ENCODE data around the gene CREB3L2. TPM values are rescaled to one million over a fixed set of nuclear protein-coding genes. Genes with fewer than 3 reads are reported as not detected.
"Not testable (repeated sequence)": the region's sequence is repeated elsewhere in the genome, so short reads cannot be mapped to it uniquely, and the experiment has no call there.

The CREB3L2 gene
- polyA plus RNA-seq, 4 donors, result 42.3 to 53.0 (median 49.4) TPM

- no peak for DNase-seq (ENCODE audit: low read depth in 4 of 4, low spot score in 2 of 4)
These were observed 87.9 kb downstream of the CREB3L2 start for GRCh38 chr7:137913985-137914384.

- DNase-seq (ENCODE audit: low read depth in 4 of 4, low spot score in 2 of 4), result no peak
These were observed 92.8 kb downstream of the CREB3L2 start for GRCh38 chr7:137909042-137909441.

- no peak for DNase-seq (ENCODE audit: low read depth in 4 of 4, low spot score in 2 of 4)
These were observed 93.8 kb downstream of the CREB3L2 start for GRCh38 chr7:137908106-137908505.

GRCh38 chr7:137906636-137907035 lies 95.2 kb downstream of the CREB3L2 start:
- not testable (repeated sequence) for DNase-seq (ENCODE audit: low read depth in 4 of 4, low spot score in 2 of 4)

- DNase-seq (ENCODE audit: low read depth in 4 of 4, low spot score in 2 of 4), result peak in 1 of 4 donors; percentile 42
These were observed 97.1 kb downstream of the CREB3L2 start for GRCh38 chr7:137904833-137905232.

- DNase-seq (ENCODE audit: low read depth in 4 of 4, low spot score in 2 of 4), result peak in 3 of 4 donors; percentile 56 to 67 (median 57)
These were observed 98.3 kb downstream of the CREB3L2 start for GRCh38 chr7:137903382-137904169.

- DNase-seq (ENCODE audit: low read depth in 4 of 4, low spot score in 2 of 4), result no peak
These were observed 101.7 kb downstream of the CREB3L2 start for GRCh38 chr7:137900137-137900536.

GRCh38 chr7:137898839-137899721 lies 102.8 kb downstream of the CREB3L2 start:
- peak in 1 of 4 donors; percentile 69 for DNase-seq (ENCODE audit: low read depth in 4 of 4, low spot score in 2 of 4)

- no peak for DNase-seq (ENCODE audit: low read depth in 4 of 4, low spot score in 2 of 4)
These were observed 106.3 kb downstream of the CREB3L2 start for GRCh38 chr7:137895301-137896221.

GRCh38 chr7:137893143-137893742 lies 108.6 kb downstream of the CREB3L2 start:
- no peak for DNase-seq (ENCODE audit: low read depth in 4 of 4, low spot score in 2 of 4)

- DNase-seq (ENCODE audit: low read depth in 4 of 4, low spot score in 2 of 4), result no peak
These were observed 110.8 kb downstream of the CREB3L2 start for GRCh38 chr7:137891016-137891655.

GRCh38 chr7:137890449-137890921 lies 111.4 kb downstream of the CREB3L2 start:
- no peak for DNase-seq (ENCODE audit: low read depth in 4 of 4, low spot score in 2 of 4)

GRCh38 chr7:137888241-137888640 lies 113.6 kb downstream of the CREB3L2 start:
- no peak for DNase-seq (ENCODE audit: low read depth in 4 of 4, low spot score in 2 of 4)

- DNase-seq (ENCODE audit: low read depth in 4 of 4, low spot score in 2 of 4), result no peak
These were observed 115.1 kb downstream of the CREB3L2 start for GRCh38 chr7:137886746-137887145.

GRCh38 chr7:137886281-137886680 lies 115.6 kb downstream of the CREB3L2 start:
- DNase-seq (ENCODE audit: low read depth in 4 of 4, low spot score in 2 of 4), result no peak

GRCh38 chr7:137885678-137886077 lies 116.2 kb downstream of the CREB3L2 start:
- DNase-seq (ENCODE audit: low read depth in 4 of 4, low spot score in 2 of 4), result no peak

- no peak for DNase-seq (ENCODE audit: low read depth in 4 of 4, low spot score in 2 of 4)
These were observed 119.1 kb downstream of the CREB3L2 start for GRCh38 chr7:137882806-137883205.

GRCh38 chr7:137882261-137882668 lies 119.6 kb downstream of the CREB3L2 start:
- no peak for DNase-seq (ENCODE audit: low read depth in 4 of 4, low spot score in 2 of 4)

- no peak for DNase-seq (ENCODE audit: low read depth in 4 of 4, low spot score in 2 of 4)
These were observed 120.2 kb downstream of the CREB3L2 start for GRCh38 chr7:137881607-137882260.
